ENCODE measurements around the gene SPTBN1.

Gene SPTBN1

DNA sequence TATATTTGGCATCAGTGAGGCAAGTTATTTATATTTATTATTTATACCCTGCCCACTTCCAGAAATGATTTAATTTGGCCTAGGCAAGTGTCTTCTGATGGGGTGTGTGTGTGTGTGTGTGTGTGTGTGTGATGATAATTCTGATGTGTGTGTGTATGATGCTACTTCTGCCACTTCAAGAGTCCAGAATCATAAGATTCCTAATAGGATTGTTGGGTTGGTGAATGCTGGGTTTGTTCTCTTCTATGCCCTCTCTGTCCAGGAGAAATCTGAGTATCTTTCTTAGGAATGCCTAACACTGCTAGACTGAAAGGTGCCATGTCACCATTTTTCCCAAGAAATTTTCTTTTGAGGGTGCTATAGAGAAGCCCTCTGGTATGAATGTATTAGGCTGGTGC, 122.5 kb downstream of the SPTBN1 start:
- DNase-seq = no peak

DNA sequence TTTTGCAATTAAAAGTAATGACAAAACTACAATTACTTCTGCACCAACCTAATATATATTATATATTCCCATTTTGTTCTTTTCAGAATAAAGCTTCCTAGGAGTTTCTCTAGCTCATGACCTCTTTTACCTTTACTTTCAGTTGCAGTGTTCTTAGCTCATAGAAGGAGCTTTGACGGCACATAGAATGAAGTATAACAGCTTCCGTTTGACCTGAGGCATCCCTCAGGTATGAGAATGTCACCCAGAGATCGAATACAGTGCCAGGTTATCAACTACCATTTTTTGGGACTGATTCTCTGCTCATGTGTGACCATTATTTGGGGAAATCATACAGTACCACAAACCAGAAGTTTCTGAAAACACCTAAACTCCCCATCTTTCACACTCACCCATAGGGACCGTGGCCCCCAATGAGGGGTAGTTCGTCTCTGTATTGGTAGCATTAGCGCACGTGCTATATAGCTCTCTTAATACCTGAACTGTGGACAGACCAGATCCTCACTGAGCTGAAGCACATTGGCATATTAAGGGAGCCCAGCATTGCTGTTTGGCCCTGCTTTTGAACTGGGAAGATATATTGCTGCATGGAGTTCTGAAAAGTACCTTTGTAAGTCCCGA, 123.0 kb downstream of the SPTBN1 start:
- DNase-seq = no peak

DNA sequence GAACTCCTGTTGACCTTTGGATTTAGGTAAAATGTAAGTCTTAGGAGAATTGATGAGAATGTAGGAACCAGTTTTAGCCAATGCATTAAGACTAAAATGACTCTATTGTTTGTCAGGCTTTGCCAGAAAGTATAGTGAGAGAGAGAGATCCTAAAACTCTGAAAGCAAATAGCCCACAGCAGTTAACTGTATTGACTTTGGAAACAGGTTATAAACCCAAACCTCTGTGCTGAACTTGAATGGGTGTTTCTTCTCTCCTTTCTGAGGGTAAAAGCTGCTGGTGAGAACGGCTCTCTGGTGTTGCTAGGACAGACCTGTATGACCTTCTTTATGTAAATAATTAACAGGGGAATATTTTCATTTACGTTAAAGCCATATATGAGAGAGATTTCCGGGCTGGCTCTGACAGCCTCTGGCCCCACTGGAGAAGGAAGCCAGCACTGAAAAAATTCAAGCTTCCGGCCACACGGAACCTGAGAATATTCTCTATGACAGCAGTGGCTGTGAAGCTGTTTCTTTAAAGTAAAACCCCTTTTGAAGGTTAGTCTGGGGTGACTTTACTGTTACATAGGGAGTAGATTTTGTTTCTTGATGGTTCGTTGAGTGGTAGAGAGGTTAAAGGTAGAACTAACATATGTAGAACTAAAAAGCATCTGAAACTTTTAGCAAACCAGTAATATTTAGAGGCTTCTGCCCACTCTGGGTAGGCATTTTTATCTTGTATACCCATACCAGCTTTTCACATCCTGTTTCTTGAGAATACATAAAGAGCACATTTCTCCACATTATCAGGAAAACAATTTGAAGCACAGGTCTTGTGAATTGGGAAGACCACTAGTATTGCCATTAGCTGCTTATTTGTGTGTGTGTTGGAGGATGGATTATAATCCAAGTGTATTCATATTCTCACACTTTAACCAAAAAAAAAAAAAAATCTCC, 123.8 kb downstream of the SPTBN1 start:
- DNase-seq = no peak

GRCh38 chr2:54581326-54582039, 125.4 kb downstream of the SPTBN1 start:
- DNase-seq = no peak

GRCh38 chr2:54582987-54583386, 126.9 kb downstream of the SPTBN1 start:
- no peak for DNase-seq

- no peak for DNase-seq
These were observed 128.5 kb downstream of the SPTBN1 start for GRCh38 chr2:54584598-54584997.

- DNase-seq = no peak
These were observed 129.1 kb downstream of the SPTBN1 start for GRCh38 chr2:54585136-54585733.

DNA sequence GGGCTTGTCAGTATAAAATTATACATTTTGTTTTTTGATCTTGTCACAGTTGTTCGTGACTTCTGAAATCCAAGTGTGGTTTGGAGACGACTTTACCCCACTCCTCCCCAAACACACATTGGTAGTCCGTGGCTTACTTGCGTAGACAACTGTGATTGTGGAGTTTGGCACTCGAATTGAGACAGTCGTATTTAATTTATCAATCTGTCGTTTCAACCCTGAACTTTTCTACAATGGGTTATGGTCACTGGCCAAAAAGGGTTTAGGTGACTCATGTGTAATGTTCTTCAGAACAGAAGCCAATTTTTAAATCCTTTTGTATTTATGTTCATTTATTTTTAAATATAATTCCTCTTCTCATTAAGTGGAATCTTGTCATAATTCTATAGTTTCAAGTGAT, 129.9 kb downstream of the SPTBN1 start:
- DNase-seq = no peak

GRCh38 chr2:54586494-54586893, 130.4 kb downstream of the SPTBN1 start:
- DNase-seq = no peak

GRCh38 chr2:54587171-54588016, 131.3 kb downstream of the SPTBN1 start:
- no peak for DNase-seq

DNA sequence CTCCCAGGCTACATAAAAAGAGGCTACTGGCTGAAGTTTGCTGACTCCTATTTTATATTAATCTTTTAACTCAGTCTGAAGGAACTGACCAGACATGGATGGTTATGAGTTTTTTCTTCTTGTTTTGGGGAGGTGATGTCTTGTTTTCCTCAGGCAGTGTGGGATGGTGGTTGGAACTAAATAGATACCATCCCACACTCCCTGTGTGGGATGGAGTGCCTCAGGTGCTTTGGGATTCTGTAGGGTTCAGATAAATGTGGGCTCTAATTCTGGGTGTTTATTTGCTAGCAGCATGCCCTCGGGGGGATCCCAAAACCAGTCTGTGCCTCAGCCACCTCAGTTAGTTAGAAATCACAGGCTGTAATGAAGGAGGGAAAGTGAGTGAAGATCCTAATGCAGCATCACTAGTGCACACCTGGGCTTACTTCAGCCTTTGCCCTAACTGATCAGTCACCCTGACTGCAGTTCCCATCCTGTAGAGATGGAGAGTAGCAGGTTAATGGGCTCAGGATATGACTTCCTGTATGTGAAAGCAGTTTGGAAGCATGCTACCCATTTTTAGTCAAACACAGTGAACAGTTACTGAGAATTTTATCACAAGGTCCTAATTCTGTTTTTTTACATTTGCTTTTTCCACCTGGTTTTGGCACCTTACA, 132.2 kb downstream of the SPTBN1 start:
- DNase-seq = no peak

DNA sequence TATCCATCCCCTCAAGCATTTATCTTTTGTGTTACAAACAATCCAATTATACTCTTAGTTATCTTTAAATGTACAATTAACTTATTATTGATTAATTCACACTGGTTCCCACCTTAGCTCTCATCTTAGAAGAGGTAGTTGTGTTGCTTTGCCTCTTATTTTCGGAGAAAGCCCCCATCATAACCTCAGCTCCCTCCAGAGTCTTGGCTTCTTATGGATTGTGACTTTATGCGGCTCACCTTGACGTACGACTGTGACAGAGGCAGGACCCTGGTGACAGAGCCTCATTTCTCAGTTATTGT, 132.9 kb downstream of the SPTBN1 start:
- no peak for DNase-seq

DNA sequence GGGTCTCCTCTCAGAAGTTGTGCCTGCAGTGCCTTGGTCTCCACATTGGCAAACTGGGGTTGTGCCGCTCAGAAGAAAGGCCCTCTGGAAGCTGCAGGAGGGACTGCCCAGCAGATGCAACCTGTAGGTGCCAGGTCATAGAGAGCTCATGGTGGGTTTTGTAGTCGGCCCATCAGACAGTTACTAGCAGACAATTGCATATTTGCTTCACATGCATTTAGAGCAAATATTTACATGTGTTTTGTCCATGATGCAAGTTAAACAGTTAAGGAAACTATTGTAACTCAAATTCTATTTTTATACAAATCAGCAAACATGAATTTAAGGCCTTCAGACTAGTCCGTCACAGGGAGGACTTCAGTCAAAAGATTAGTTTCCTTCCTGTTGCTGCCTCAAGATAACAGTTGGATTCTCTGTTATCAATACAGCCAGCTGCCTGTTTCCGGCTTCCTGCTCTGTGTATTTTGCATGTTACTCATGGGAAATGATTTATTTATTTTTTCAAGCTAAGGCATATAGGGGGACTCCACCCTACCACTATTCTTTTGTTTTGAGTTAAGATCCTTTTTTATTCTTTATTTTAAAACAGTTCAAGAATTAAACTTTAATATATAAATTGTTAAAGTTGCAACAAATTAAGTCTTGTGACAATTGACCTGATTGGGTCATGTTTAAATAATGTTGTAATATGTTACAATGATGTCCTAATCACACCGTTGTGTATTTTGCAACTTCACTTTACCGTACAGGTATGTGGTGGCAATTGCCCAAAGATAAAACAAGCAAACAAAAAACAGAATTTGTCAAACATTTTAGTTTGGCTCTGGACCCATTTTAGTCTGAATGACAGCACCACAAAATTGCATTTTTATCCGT, 133.5 kb downstream of the SPTBN1 start:
- peak in 1 of 2 experiments; percentile 22 for DNase-seq

DNA sequence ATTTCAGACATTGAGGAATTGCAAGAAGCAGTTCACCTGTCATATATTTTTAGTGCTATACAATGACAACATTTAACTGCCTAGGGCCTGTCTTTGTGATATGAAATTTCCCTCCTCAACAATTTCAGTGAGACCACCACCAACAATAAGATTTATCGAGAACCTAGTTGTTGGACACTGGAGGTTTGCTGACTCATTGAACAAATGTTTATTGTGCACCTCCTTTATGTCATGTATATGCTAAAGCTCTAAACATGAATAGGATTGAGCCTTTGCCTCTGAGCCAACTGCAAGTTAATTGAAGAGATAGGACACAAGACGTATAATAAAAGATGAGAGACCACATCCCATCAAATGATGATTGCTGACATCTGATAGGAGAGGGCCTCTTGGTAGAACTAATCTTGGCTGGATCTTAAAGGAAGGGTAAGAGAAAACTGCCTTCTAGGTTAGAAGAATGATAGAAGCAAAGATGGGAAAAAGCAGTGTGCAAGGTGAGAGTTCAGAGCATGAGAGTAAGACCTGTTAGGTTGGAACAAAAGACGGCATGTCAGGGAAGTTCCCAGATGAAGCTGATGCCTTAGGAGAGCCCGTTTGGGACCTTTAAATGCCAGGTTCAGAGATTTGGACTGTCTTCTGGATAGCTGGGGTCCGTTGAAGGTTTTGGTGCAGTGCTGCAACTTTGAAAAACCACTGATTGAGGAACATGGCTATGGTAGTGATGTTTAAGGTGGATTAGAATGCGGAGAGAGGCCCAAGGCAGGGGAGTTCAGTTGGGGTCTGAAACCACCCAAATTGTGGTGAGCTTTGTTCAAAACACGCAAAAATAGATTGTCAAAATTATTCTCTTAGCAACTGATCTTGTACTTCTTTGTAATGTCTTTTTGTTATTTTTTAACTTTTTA, 134.3 kb downstream of the SPTBN1 start:
- DNase-seq = no peak

DNA sequence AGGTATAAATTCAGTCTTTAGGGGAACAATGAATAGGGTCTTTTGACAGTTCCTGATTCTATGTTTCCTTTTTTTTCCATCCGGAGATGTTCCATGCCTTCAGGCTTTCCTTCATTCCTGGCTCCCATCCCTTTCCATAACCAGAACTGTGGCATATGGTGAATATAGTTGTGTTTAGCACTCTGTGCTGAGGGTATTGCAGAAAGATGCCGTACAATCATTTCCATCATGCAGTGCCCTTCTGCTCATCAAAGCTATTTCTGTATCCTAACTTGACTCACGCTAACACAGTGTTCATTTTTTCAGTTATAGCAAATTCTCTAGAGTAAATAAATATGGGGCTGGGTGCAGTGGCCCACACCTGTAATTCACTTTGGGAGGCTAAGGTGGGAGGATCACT, 135.4 kb downstream of the SPTBN1 start:
- DNase-seq = no peak

DNA sequence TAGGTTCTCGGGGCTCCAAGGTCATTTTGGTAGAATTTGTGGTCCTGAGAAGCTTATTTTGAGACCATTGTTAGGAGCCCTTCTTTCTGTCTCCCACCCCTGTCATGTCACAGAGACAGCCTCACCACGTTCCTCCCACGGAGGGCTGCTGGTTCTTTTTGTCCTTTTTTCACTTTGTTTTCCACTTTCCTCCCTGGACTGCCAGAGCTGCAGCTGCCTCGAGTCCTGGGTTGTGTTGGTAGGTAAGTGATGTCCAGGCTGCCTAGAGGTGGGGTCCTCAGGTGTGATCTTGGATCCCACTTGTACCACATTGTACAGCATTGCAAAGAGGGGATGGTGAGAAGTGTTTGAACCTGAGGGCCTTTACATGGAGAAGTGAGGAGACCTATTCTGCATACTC, 137.1 kb downstream of the SPTBN1 start:
- DNase-seq = no peak

DNA sequence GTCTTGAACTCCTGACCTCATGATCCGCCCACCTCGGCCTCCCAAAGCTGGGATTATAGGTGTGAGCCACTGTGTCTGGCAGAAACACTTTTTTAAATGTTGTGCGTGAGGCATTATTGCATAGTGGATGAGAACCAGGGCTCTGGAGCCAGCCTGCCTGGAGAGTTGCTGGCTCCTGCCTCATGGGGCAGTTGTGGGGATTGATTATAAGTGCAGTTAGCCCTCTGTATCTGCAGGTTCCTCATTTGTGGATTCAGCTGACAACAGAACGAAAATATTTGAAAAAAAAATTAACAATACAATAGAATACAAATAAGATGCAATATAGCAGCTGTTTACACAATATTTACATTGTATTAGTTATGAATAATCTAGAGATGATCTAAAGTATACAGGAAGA, 137.9 kb downstream of the SPTBN1 start:
- no peak for DNase-seq

GRCh38 chr2:54595161-54595803, 139.2 kb downstream of the SPTBN1 start:
- DNase-seq = no peak
